Tibial nerve (tissue), 3 donors: ENCODE results near the gene MYO7A.

Source experiments
- CTCF ChIP-seq, 5 experiments: fragments of 200-600 bp in 3 of 5; fragments of 450-650 bp in 2 of 5; sonication (generic) in 3 of 5; IDR thresholded peaks; one replicate each; pipeline ENCODE4 v1.5.1; 2016 to 2019; ENCODE audit warnings: antibody characterized with exemption in 5 of 5, mild to moderate bottlenecking in 3 of 5, moderate library complexity in 2 of 5
- POLR2A ChIP-seq, 2 donors: fragments of 450-650 bp; IDR thresholded peaks; one replicate each; pipeline ENCODE4 v1.6.1; 2017; ENCODE audit warnings: antibody characterized with exemption in 2 of 2, mild to moderate bottlenecking in 2 of 2, moderate library complexity in 2 of 2

GRCh38 chr11:77126861-77127234 is 1.2 kb upstream of the MYO7A start:
- no peak for TF ChIP-seq POLR2A (IDR thresholded peaks at IDR 0.05)
- TF ChIP-seq CTCF (IDR thresholded peaks at IDR 0.05) = no peak
